Kidney (tissue), 14 donors: ENCODE data around the gene NAT8L. TPM values are rescaled to one million over a fixed set of nuclear protein-coding genes. Genes with fewer than 3 reads are reported as not detected.

ENCODE experiments used
- DNase-seq, 5 donors: peaks; one replicate each; pipeline ENCODE4 v3.0.0-alpha.2; 2013 to 2020
- FAIRE-seq: peaks from 2 replicates; lab custom pipeline; 2012; peaks lifted over from hg19 to GRCh38; lab: Jason Lieb, UNC
- H3K27ac ChIP-seq, 2 donors: one replicate each; pipeline ENCODE4 v1.7.0; 2013; ENCODE audit warnings: low read depth in 2 of 2, low read length in 2 of 2, inconsistent platforms in 1 of 2
- H3K27me3 ChIP-seq: one replicate; pipeline ENCODE4 v1.7.1; 2013; ENCODE audit warnings: low read length, inconsistent platforms; ENCODE audit not compliant: control insufficient read depth, insufficient read depth
- H3K36me3 ChIP-seq, 3 donors: one replicate each; pipeline versions ENCODE4 v1.7.0 to v1.7.1; 2013; ENCODE audit warnings: low read length in 3 of 3, control low read depth in 1 of 3, inconsistent platforms in 1 of 3; ENCODE audit not compliant: insufficient read depth in 3 of 3, control insufficient read depth in 2 of 3
- H3K4me1 ChIP-seq, 3 donors: one replicate each; pipeline versions ENCODE4 v1.7.0 to v1.7.1; 2013; ENCODE audit warnings: low read length in 3 of 3, inconsistent platforms in 1 of 3, low read depth in 1 of 3; ENCODE audit not compliant: control insufficient read depth in 2 of 3, insufficient read depth in 2 of 3
- H3K4me3 ChIP-seq, 3 donors: one replicate each; pipeline versions ENCODE4 v1.7.0 to v1.8.1; 2013; ENCODE audit warnings: low read length in 3 of 3, control low read depth in 1 of 3, inconsistent platforms in 1 of 3
- H3K9ac ChIP-seq, 3 donors: one replicate each; pipeline versions ENCODE4 v1.7.0 to v1.7.1; 2013; ENCODE audit warnings: low read length in 3 of 3, control low read depth in 1 of 3, inconsistent platforms in 1 of 3
- H3K9me3 ChIP-seq, 3 donors: one replicate each; pipeline versions ENCODE4 v1.7.0 to v1.7.1; 2013; ENCODE audit warnings: low read length in 3 of 3, control low read depth in 1 of 3, inconsistent platforms in 1 of 3; ENCODE audit not compliant: control insufficient read depth in 2 of 3, insufficient read depth in 1 of 3
- CTCF ChIP-seq: IDR thresholded peaks from 3 replicates; pipeline ENCODE4 v1.5.1; 2012; ENCODE audit warnings: mild to moderate bottlenecking, moderate library complexity, borderline replicate concordance; ENCODE audit not compliant: insufficient read depth; ENCODE audit errors: extremely low read depth
- intact Hi-C: fragments of 100-400 bp; cut with DNase I; formaldehyde crosslinking; loops from one replicate; pipeline ENCODE4 v1.11.1; 2022
- polyA plus RNA-seq: library from polyadenylated mRNA; stranded (reverse); fragments of 350-450 nt; fragmentation: Illumina TruSeq; extraction: RNeasy Lipid Tissue Mini Kit (QIAGEN cat#74804); gene quantifications from one replicate; pipeline ENCODE4 v1.2.3, GENCODE V29; 2014; ENCODE audit warnings: low read depth, low replicate concordance; ENCODE audit not compliant: insufficient read depth
- total RNA-seq: library from RNA; stranded (reverse); fragmentation: NEBNext Ultra II Directional; extraction: Animal tissue kit (Norgen Biotek cat#: 25700); gene quantifications from one replicate; pipeline ENCODE4 v1.2.1, GENCODE V29; 2021
- donor health status: control.
- donor health status: control.
- donor health status: control.
- donor health status: control.
- donor health status: control.
- donor health status: DM: yes; HTN: yes; CAD: no.
- donor health status: Normal renal cell carcinoma (clear cell type).

Gene NAT8L
- total and polyA plus RNA-seq, 2 donors from 2014 or later, result 2.7 to 12.5 TPM

GRCh38 chr4:2049811-2050210 is 9.3 kb upstream of the NAT8L start:
- Histone ChIP-seq H3K9me3 (no peaks in the 10 kb centered on the region), H3K9ac (no peak overlapping the region), H3K36me3 (no peaks in the 10 kb centered on the region), H3K4me3 (no peak overlapping the region), H3K4me1 (no peaks in the 10 kb centered on the region), H3K27ac (no peak overlapping the region), H3K27me3 (peaks cover 3% of the 10 kb centered on the region)
- no peak for FAIRE-seq
- no peak for TF ChIP-seq CTCF
- peak in 1 of 5 donors; percentile 49 for DNase-seq
- intact Hi-C loops, result no loop called here

DNA sequence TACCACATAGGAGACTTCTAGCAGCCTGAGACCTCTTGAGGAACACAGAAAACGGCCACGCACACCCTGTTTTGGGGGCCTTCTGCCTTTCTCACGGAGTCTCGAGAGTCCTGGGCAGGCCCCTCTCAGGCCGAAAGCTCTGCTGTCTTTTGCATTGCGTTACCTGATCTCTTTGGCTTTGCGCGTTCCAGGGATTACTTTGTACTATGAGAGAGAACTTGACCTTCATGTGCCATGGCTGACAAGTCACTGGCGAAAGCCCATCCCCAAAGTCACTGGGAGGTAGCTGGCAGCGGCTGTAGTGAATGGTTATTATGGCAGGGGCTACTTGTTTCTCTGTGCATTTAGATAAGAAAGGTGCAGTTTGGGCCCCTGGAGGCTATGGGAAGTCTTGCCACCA is 8.0 kb upstream of the NAT8L start:
- Histone ChIP-seq H3K9me3 (no peaks in the 10 kb centered on the region), H3K4me3 (no peak overlapping the region), H3K27me3 (peaks cover 3% of the 10 kb centered on the region), H3K4me1 (no peaks in the 10 kb centered on the region), H3K9ac (no peak overlapping the region), H3K36me3 (no peaks in the 10 kb centered on the region), H3K27ac (no peak overlapping the region)
- TF ChIP-seq CTCF, result no peak
- intact Hi-C loops, result no loop called here
- DNase-seq, result peak in 3 of 5 donors; percentile 33 to 61 (median 58)
- FAIRE-seq, result no peak

DNA sequence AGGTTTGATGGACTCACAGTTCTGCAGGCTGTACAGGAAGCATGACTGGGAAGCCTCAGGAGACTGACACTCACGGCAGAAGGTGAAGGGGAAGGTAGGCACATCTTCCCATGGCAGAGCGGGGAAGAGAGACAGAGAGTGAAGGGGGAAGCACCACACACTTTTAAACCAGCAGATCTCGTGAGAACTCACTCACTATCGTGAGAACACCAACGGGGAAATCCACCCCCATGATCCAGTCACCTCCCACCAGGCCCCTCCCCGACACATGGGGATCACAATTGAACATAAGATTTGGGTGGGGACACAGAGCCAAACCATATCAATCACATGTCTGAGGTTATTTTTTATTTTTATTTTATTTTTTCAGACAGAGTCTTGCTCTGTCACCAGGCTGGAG is 4.9 kb upstream of the NAT8L start:
- no peaks in the 10 kb centered on the region for H3K36me3 ChIP-seq
- no peak for FAIRE-seq
- TF ChIP-seq CTCF, result no peak
- intact Hi-C loops, result no loop called here
- peak in 1 of 5 donors; percentile 14 for DNase-seq
- H3K27ac ChIP-seq, result no peak overlapping the region
- peaks cover 3% of the 10 kb centered on the region for H3K27me3 ChIP-seq
- H3K4me1 ChIP-seq, result no peaks in the 10 kb centered on the region
- H3K9me3 ChIP-seq, result no peaks in the 10 kb centered on the region
- no peak overlapping the region for H3K9ac ChIP-seq
- no peak overlapping the region for H3K4me3 ChIP-seq

- DNase-seq, result peak in 1 of 5 donors; percentile 36
- Histone ChIP-seq H3K4me1 (peaks cover 0 to 4% (median 0%) of the 10 kb centered on the region in 3 donors), H3K9ac (no peak overlapping the region), H3K36me3 (no peaks in the 10 kb centered on the region), H3K27ac (no peak overlapping the region), H3K4me3 (no peak overlapping the region), H3K27me3 (peaks cover 3% of the 10 kb centered on the region), H3K9me3 (no peaks in the 10 kb centered on the region)
- TF ChIP-seq CTCF, result no peak
- intact Hi-C loops, result no loop called here
- FAIRE-seq, result no peak
Measured at GRCh38 chr4:2057382-2058065, 1.6 kb upstream of the NAT8L start.
